Mucosa of descending colon (tissue), 3 donors: ENCODE results near the gene MMP24. TPM values are rescaled to one million over a fixed set of nuclear protein-coding genes. Genes with fewer than 3 reads are reported as not detected.

Experiments
- ATAC-seq: fragments of 200-7000 bp; cut with Tn5 transposase; one replicate; pipeline ENCODE4 v1.9.1; 2020; ENCODE audit warnings: mild to moderate bottlenecking, moderate library complexity
- DNase-seq, 3 donors: peaks; one replicate each; pipeline ENCODE4 v3.0.0-alpha.2; 2020
- H3K36me3 ChIP-seq: fragments of 200-600 bp; one replicate; pipeline ENCODE4 v1.8.0; 2021; ENCODE audit warnings: low read depth, mild to moderate bottlenecking
- H3K4me1 ChIP-seq: fragments of 200-600 bp; one replicate; pipeline ENCODE4 v1.8.0; 2021; ENCODE audit warnings: low read depth, mild to moderate bottlenecking
- H3K4me3 ChIP-seq: fragments of 200-600 bp; one replicate; pipeline ENCODE4 v1.8.0; 2021; ENCODE audit warnings: mild to moderate bottlenecking
- H3K9me3 ChIP-seq: fragments of 200-600 bp; one replicate; pipeline ENCODE4 v1.8.0; 2021; ENCODE audit warnings: mild to moderate bottlenecking
- intact Hi-C, 2 donors: fragments of 100-400 bp; cut with DNase I in 1 of 2; cut with micrococcal nuclease in 1 of 2; formaldehyde crosslinking; loops; one replicate each; pipeline versions ENCODE4 v1.11.0 to v1.11.1; 2022; cut with DNase I, micrococcal nuclease
- total RNA-seq, 3 donors: library from RNA; stranded (reverse); fragmentation: NEBNext Ultra II Directional in 2 of 3; extraction: Animal tissue kit (Norgen Biotek cat#: 25700) in 2 of 3; gene quantifications; one replicate each; pipeline versions ENCODE4 v1.2.1 to v1.2.4, GENCODE V29; 2021 to 2023
- TF ChIP-seq, protein P1 (sequence below): fragments of 200-600 bp; IDR thresholded peaks from one replicate; pipeline ENCODE4 v1.8.0; 2022; ENCODE audit warnings: antibody characterized with exemption, mild to moderate bottlenecking
- donor health status: DM: no; HTN: no; CAD: no; lungs with moderate emphysema.
- donor health status: DM: no; HTN: no; CAD: no.
- donor health status: DM: no; HTN: yes; CAD: no.

The MMP24 gene
- total RNA-seq, 3 donors from 2014 or later = 0.24 to 0.70 (median 0.58) TPM

DNA sequence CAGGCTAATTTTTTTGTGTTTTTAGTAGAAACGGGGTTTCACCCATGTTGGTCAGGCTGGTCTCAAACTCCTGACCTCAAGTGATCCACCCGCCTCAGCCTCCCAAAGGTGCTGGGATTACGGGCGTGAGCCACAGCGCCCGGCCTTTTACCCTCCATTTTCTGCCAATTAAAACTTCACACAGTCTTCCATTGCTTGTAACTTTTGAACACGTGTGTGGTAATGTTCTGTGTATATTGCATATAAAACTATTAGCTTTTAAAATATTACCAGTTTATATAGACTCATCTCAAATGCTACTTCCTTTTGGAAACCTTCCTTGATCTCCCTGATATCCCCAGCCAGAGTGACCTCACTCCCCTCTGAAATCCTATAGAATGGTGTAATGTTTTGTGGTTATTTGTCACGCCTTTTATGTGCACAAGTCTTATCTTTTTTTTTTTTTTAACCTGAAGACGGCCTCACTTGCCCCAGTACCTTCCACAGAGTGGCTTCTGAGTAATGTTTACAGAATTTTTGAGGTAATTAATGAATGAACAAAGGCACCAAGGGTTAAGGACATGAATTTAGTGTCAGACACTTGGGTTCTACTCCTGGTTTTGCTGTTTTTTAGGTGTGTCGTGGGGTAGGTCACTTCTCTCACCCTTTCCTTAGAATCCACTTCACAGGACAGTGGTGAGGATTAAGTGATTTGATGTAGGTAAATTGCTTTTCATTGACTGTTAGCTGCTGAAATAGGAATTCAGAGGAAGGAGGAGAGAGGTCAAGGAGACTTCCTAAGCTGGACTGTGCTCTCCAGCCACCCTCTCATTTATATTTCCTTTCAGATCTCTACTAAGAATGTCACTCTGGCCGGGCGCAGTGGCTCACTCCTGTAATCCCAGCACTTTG lies 11.2 kb upstream of the MMP24 start:
- Histone ChIP-seq H3K36me3 (no peaks in the 10 kb centered on the region), H3K4me1 (no peaks in the 10 kb centered on the region), H3K9me3 (no peaks in the 10 kb centered on the region), H3K4me3 (no peak overlapping the region)
- ATAC-seq (no peak), DNase-seq (no peak)
- TF ChIP-seq, protein P1, sequence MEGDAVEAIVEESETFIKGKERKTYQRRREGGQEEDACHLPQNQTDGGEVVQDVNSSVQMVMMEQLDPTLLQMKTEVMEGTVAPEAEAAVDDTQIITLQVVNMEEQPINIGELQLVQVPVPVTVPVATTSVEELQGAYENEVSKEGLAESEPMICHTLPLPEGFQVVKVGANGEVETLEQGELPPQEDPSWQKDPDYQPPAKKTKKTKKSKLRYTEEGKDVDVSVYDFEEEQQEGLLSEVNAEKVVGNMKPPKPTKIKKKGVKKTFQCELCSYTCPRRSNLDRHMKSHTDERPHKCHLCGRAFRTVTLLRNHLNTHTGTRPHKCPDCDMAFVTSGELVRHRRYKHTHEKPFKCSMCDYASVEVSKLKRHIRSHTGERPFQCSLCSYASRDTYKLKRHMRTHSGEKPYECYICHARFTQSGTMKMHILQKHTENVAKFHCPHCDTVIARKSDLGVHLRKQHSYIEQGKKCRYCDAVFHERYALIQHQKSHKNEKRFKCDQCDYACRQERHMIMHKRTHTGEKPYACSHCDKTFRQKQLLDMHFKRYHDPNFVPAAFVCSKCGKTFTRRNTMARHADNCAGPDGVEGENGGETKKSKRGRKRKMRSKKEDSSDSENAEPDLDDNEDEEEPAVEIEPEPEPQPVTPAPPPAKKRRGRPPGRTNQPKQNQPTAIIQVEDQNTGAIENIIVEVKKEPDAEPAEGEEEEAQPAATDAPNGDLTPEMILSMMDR = no peak
- intact Hi-C loops = loop anchor here in 1 of 2 donors (10.0 kb wide), 1 partner anchor 71 kb away; the partner anchor contains the start of gene EDEM2

GRCh38 chr20:35216541-35216940 lies 9.9 kb upstream of the MMP24 start:
- TF ChIP-seq, protein P1 = no peak
- DNase-seq = no peak
- Histone ChIP-seq H3K4me1 (no peaks in the 10 kb centered on the region), H3K4me3 (no peak overlapping the region), H3K9me3 (no peaks in the 10 kb centered on the region), H3K36me3 (no peaks in the 10 kb centered on the region)
- intact Hi-C loops = loop anchor here in 1 of 2 donors (10.0 kb wide), 1 partner anchor 72 kb away; the partner anchor contains the start of gene EDEM2
- no peak for ATAC-seq

DNA sequence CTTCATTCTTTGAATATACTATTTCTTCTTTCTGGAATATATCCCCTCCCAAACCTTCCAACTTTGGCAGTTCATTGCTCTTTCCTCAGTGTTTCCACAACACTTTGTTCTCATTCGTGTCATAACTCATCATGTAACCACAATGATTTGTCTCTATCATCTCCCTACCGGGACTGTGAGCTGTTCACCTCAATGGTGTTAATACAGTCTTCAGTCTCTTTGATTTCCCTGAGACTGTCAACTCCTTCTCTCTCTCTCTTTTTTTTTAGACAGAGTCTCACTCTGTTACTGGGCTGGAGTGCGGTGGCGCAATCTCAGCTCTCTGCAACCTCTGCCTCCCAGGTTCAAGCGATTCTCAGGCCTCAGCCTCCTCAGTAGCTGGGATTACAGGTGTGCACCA lies 2.5 kb upstream of the MMP24 start:
- Histone ChIP-seq H3K4me1 (no peaks in the 10 kb centered on the region), H3K9me3 (no peaks in the 10 kb centered on the region), H3K36me3 (no peaks in the 10 kb centered on the region), H3K4me3 (no peak overlapping the region)
- no peak for DNase-seq
- TF ChIP-seq, protein P1 = no peak
- ATAC-seq = no peak
- intact Hi-C loops = no loop called here

- no peak for DNase-seq
- H3K4me1 ChIP-seq = no peaks in the 10 kb centered on the region
- H3K9me3 ChIP-seq = no peaks in the 10 kb centered on the region
- intact Hi-C loops = no loop called here
- H3K36me3 ChIP-seq = no peaks in the 10 kb centered on the region
- ATAC-seq = no peak
- TF ChIP-seq, protein P1 = no peak
- H3K4me3 ChIP-seq = no peak overlapping the region
These were observed 2.0 kb upstream of the MMP24 start for GRCh38 chr20:35224536-35224935.

DNA sequence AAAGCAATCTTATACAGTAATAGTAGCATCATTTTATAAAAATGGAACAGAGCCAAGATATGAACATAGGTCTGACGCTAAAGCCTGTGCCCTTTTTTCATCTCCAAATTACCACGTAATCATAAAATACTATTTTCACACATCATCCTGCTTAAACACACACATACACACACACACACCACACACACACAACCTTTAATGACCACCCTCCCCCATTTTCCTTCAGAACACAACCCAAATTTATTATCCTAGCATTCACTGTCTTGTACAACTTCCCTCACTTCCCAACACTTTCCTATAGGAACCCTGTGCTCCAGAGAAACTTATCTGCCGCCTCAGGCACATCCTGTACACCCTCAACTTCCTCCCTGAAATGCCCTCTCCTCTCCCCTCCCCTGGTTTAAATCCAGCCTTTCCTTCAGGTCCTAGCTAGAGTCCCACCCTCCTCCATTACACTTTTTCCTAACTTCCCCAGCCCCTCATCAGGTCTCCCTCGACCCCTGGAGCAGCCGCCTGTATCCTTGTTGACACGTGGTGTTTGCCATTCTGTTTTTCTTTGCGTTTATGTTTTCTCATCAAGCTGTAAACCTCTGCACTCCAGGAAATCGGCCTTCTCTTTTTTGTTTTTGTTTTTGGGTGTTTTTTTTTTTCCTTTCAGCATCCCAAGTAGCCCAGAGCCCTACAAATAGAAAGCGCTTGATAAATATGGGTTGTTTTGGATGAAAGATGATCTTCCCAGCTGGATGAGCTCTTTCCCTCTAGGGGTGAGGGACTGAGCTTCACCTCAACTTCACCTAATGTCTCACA lies 968 bp upstream of the MMP24 start:
- ATAC-seq = no peak

More for the DNA sequence above, 968 bp upstream of the MMP24 start:
- Histone ChIP-seq H3K9me3 (no peaks in the 10 kb centered on the region), H3K36me3 (no peaks in the 10 kb centered on the region), H3K4me1 (no peaks in the 10 kb centered on the region), H3K4me3 (no peak overlapping the region)
- TF ChIP-seq, protein P1 = no peak
- intact Hi-C loops = no loop called here
- DNase-seq = no peak
